Measurements from ENCODE around the gene DEFB124. TPM values are rescaled to one million over a fixed set of nuclear protein-coding genes. Genes with fewer than 3 reads are reported as not detected.

DEFB124 gene
- total RNA-seq, 1 experiment from 2014 or later: not detected

DNA sequence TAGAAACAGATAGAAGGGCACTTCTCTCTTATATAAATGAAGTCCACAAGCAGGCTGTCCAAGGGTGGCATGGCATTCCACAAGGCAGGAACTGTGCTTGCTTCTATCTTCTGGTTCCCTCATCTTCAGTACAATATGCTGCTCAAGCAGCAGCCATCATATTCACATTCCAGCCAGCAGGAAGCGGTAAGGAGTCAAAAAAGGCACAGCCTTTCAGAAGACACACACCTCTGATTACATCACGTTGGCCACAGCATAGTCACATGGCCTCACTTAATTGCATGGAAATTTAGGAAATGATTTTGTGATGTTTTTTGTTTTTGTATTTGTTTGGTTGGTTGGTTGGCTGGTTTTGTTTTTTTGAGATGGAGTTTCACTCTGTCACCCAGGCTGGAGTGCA is 19.2 kb upstream of the DEFB124 start:
- no peak overlapping the region for H2BK20ac ChIP-seq (ENCODE audit: low read depth, low read length, poor library complexity, severe bottlenecking)
- no peak overlapping the region for H4K91ac ChIP-seq (ENCODE audit: insufficient read length, low read depth, low read length)
- H4K5ac ChIP-seq (ENCODE audit: insufficient read length, low read depth, low read length): no peak overlapping the region
- no peaks in the 10 kb centered on the region for H3K79me2 ChIP-seq (ENCODE audit: insufficient read depth, low read length)
- no peak overlapping the region for H2AK5ac ChIP-seq (ENCODE audit: insufficient read length, low read length)
- no peak overlapping the region for H3K9ac ChIP-seq (ENCODE audit: extremely low read depth, insufficient read length, low read length)
- H3K4ac ChIP-seq (ENCODE audit: low read depth, low read length): no peak overlapping the region
- H3K23me2 ChIP-seq (ENCODE audit: insufficient read length, low read depth, low read length, poor library complexity, severe bottlenecking): no peaks in the 10 kb centered on the region
- no peaks in the 10 kb centered on the region for H4K20me1 ChIP-seq (ENCODE audit: control insufficient read depth, insufficient read depth, insufficient read length)
- no peak overlapping the region for H3T11ph ChIP-seq (ENCODE audit: low read length)
- H2BK12ac ChIP-seq (ENCODE audit: insufficient read length, low read depth, low read length): no peak overlapping the region
- Mint-ChIP-seq H3K27me3 (ENCODE audit: low read depth) (peaks cover 6% of the 10 kb centered on the region), H3K27ac (no peak overlapping the region), H3K4me1 (no peaks in the 10 kb centered on the region), H3K9me3 (peaks cover 71 to 91% of the 10 kb centered on the region in 2 experiments), H3K4me3 (no peak overlapping the region), H3K36me3 (ENCODE audit: insufficient read depth in 1 of 3, low read depth in 3 of 3) (peaks cover 0 to 27% (median 0%) of the 10 kb centered on the region in 3 experiments; a peak in 3 of 7 replicates)
- TF ChIP-seq, protein P1, sequence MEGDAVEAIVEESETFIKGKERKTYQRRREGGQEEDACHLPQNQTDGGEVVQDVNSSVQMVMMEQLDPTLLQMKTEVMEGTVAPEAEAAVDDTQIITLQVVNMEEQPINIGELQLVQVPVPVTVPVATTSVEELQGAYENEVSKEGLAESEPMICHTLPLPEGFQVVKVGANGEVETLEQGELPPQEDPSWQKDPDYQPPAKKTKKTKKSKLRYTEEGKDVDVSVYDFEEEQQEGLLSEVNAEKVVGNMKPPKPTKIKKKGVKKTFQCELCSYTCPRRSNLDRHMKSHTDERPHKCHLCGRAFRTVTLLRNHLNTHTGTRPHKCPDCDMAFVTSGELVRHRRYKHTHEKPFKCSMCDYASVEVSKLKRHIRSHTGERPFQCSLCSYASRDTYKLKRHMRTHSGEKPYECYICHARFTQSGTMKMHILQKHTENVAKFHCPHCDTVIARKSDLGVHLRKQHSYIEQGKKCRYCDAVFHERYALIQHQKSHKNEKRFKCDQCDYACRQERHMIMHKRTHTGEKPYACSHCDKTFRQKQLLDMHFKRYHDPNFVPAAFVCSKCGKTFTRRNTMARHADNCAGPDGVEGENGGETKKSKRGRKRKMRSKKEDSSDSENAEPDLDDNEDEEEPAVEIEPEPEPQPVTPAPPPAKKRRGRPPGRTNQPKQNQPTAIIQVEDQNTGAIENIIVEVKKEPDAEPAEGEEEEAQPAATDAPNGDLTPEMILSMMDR (conservative IDR thresholded peaks at IDR 0.05): peak; percentile 56; the same call in 2 of the 3 replicates
- H3K27me3 ChIP-seq (ENCODE audit: insufficient read depth, low read length): no peaks in the 10 kb centered on the region
- H3K23ac ChIP-seq (ENCODE audit: insufficient read length, low read depth, low read length): no peak overlapping the region
- H3K18ac ChIP-seq (ENCODE audit: insufficient read length, low read depth, low read length): no peak overlapping the region
- WGBS (ENCODE audit: extremely low coverage, insufficient read length, low lambda C conversion rate): no CpG with 5 or more reads among the region's 2 CpGs
- H2BK15ac ChIP-seq (ENCODE audit: low read depth, low read length): no peak overlapping the region
- peaks cover 49% of the 10 kb centered on the region for H3K9me3 ChIP-seq (ENCODE audit: control insufficient read depth, low read depth, low read length)
- no peak overlapping the region for H2BK5ac ChIP-seq (ENCODE audit: insufficient read length, low read length)
- no peaks in the 10 kb centered on the region for H3K79me1 ChIP-seq (ENCODE audit: insufficient read depth, low read depth, low read length, poor library complexity, severe bottlenecking)
- no peak overlapping the region for H3K27ac ChIP-seq (ENCODE audit: insufficient read length, low read depth, low read length)
- no peak overlapping the region for H3K56ac ChIP-seq (ENCODE audit: insufficient read length, low read depth, low read length)
- H2BK120ac ChIP-seq (ENCODE audit: low read depth, low read length, poor library complexity, severe bottlenecking): no peak overlapping the region
- no peak overlapping the region for H2AFZ ChIP-seq (ENCODE audit: low read length)
- H3K4me1 ChIP-seq (ENCODE audit: insufficient read depth, low read length): no peaks in the 10 kb centered on the region
- no peak overlapping the region for H3K4me2 ChIP-seq (ENCODE audit: insufficient read depth, insufficient read length, low read length)
- DNase-seq: peak; percentile 73
- no peak overlapping the region for H3K14ac ChIP-seq (ENCODE audit: insufficient read depth, low read length)
- H4K8ac ChIP-seq (replicated peaks; ENCODE audit: insufficient read length, low read depth, low read length): no peak overlapping the region
